Measurements from ENCODE around the gene SAMD4A.

The SAMD4A gene

DNA sequence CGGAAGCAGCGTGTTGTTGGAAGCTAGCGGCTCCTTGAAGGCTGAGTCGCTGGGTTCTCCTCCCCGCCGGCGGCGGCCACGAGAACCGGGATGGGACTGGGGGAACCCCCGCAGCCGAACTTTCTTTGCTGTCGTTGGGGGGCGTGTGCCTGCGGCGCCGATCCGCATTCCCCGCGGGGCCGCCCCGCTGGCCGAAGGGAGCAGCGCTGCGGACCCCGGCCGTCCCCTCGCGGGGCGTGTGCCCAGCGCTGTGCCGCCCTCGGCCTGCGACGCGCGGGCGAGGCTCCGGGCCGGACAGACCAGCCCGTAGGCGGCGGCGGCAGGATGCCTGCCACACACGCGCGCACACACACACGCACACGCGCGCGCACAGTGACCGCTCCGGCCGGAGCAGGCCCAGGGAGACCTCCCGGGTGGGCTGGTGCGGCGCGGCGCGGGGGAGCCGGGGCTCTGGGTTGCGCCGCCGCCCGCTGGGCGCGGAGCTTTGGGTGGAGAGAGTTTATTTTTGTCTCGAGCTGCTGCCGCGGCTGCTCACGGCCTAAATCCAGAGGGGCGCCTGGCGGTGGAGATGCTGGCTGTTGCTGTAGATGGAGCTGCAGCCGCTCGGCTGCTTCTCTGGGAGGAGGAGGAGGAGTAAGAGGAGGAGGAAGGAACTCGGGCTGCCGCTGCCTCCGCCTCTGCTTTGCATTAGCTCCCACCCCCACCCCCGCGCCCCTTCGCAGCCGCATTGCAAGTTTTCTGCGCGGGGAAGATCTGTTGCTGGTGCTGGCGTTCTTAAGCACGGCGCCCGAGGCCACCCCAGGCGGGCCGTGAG lies at the start of gene SAMD4A:
SAMD4A (plus strand) TSS at position 719 of the 814 bp plus-strand sequence. CDS start 789 bp downstream, outside the sequence.
- in situ Hi-C loops (cut with MboI; ENCODE audit: low pct_unique_long_range_greater_than_20kb, low sequenced_read_pairs, unreplicated experiment), result no loop called here
- DNase-seq (ENCODE audit: low spot score), result peak; percentile 83
- TF ChIP-seq, protein P1, sequence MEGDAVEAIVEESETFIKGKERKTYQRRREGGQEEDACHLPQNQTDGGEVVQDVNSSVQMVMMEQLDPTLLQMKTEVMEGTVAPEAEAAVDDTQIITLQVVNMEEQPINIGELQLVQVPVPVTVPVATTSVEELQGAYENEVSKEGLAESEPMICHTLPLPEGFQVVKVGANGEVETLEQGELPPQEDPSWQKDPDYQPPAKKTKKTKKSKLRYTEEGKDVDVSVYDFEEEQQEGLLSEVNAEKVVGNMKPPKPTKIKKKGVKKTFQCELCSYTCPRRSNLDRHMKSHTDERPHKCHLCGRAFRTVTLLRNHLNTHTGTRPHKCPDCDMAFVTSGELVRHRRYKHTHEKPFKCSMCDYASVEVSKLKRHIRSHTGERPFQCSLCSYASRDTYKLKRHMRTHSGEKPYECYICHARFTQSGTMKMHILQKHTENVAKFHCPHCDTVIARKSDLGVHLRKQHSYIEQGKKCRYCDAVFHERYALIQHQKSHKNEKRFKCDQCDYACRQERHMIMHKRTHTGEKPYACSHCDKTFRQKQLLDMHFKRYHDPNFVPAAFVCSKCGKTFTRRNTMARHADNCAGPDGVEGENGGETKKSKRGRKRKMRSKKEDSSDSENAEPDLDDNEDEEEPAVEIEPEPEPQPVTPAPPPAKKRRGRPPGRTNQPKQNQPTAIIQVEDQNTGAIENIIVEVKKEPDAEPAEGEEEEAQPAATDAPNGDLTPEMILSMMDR (IDR thresholded peaks at IDR 0.05; ENCODE audit: extremely low read depth, insufficient read depth, missing control alignments), result peak; percentile 42

DNA sequence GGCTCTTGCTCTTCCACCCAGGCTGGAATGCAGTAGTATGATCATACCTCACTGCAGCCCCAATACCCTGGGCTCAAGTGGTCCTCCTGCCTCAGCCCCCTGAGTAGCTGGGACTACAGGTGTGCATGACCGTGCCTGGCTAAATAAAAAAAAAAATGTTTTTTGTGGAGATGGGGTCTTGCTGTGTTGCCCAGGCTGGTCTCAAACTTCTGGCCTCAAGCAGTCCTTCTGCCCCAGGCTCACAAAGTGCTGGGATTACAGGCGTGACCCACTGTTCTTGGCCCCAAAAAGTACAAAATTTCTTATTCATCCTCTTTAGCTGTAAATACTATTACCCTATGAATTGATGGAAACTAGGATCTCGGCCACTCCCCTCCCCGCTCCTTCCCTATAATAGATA lies 42.5 kb upstream of the SAMD4A start:
- DNase-seq (ENCODE audit: low spot score), result no peak
- in situ Hi-C loops (cut with MboI; ENCODE audit: low pct_unique_long_range_greater_than_20kb, low sequenced_read_pairs, unreplicated experiment), result no loop called here
- TF ChIP-seq, protein P1 (IDR thresholded peaks at IDR 0.05; ENCODE audit: extremely low read depth, insufficient read depth, missing control alignments), result no peak

DNA sequence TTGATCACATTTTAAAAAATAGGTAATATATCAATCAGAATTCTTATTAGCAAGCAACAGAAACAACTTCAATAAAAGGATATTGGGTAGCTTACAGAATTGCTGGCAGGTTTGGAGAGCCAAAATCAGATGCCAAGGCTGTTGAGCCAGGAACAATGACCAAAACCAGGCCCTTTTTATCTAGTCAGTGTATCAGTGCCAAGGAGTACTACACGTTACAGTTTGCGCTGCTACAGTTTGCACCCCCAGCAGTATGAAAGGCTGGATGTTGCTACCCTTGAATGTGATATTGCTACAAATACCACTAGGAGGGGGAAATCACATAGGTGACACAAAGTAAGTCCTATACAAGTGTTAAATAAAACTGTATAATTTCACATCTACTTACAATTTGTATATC lies 38.0 kb upstream of the SAMD4A start:
- in situ Hi-C loops (cut with MboI; ENCODE audit: low pct_unique_long_range_greater_than_20kb, low sequenced_read_pairs, unreplicated experiment), result no loop called here
- TF ChIP-seq, protein P1 (IDR thresholded peaks at IDR 0.05; ENCODE audit: extremely low read depth, insufficient read depth, missing control alignments), result no peak
- DNase-seq (ENCODE audit: low spot score), result no peak

GRCh38 chr14:54529811-54530210 lies 37.1 kb upstream of the SAMD4A start:
- TF ChIP-seq, protein P1 (IDR thresholded peaks at IDR 0.05; ENCODE audit: extremely low read depth, insufficient read depth, missing control alignments), result no peak
- no peak for DNase-seq (ENCODE audit: low spot score)
- in situ Hi-C loops (cut with MboI; ENCODE audit: low pct_unique_long_range_greater_than_20kb, low sequenced_read_pairs, unreplicated experiment), result no loop called here

DNA sequence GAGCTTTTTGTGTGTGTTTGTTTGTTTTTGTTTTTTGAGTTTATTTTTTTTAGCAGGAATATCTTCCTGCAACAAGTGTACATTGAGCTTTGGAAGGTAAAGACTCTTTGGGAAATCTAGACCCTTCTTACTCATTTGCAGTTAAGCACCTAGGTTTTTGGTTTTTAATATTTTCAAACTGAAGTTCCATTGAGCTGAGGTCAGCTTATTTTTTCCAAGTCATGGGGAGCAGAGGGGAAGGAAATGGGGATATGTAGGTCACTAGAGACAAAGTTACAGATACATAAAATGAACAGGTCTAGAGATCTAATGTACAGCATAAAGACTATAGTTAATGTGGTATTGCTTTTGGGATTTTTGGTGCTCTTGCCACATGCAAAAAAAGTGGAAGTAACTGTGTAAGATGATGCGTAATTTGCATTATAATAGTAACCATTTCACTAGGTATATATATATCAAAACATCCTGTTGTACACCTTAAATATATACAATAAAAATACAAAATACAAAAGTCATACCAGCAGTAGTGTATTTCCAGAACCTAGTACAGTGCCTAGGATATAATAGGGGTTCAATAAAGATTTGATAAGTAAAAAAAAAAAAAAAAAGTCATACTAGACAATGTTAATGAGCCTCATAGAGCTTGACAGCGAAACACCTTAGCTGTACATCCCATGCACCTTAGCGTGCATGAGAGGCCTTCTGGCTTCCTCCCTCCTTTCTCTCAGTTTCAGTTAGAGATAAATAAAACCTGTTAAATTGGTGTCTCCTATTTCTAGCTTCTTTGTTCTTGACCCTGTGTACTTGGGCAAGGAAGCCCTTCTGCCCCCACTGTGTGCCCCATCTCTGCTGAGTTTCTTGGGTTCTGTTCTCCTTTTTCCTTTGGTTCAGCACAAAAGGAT lies 34.6 kb upstream of the SAMD4A start:
- DNase-seq (ENCODE audit: low spot score), result peak; percentile 38
- TF ChIP-seq, protein P1 (IDR thresholded peaks at IDR 0.05; ENCODE audit: extremely low read depth, insufficient read depth, missing control alignments), result no peak
- in situ Hi-C loops (cut with MboI; ENCODE audit: low pct_unique_long_range_greater_than_20kb, low sequenced_read_pairs, unreplicated experiment), result no loop called here

DNA sequence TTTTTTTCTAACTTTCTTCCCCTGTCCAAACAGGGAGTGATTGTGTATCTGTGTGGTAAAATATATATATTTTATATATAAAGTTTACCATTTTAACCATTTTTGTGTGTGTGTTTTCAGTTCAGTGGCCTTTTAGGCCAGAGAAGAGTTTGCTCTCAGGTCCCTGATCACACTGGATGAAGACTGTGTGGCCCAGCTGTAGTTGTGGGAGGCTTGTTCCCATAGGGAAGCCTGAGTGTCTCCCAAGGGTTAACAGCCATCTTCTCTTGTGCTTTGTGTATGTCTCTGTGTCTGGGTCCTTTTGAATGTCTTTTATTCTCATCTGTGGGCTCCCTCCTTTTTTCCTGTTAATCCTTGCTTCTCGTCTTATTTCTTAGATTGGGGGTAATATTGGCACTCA lies 33.8 kb upstream of the SAMD4A start:
- TF ChIP-seq, protein P1 (IDR thresholded peaks at IDR 0.05; ENCODE audit: extremely low read depth, insufficient read depth, missing control alignments), result no peak
- in situ Hi-C loops (cut with MboI; ENCODE audit: low pct_unique_long_range_greater_than_20kb, low sequenced_read_pairs, unreplicated experiment), result no loop called here
- DNase-seq (ENCODE audit: low spot score), result no peak
